Neutrophil (primary cell): ENCODE results near the gene CERS1.

Source experiments
- H3K27ac ChIP-seq: fragments of 200-600 bp; sonication (generic); 2 replicates; pipeline ENCODE4 v1.5.1; 2016; ENCODE audit warnings: mild to moderate bottlenecking, moderate library complexity
- H3K27me3 ChIP-seq: fragments of 200-600 bp; sonication (generic); 2 replicates; pipeline ENCODE4 v1.6.0; 2016; ENCODE audit warnings: mild to moderate bottlenecking
- H3K36me3 ChIP-seq: fragments of 200-600 bp; sonication (generic); 2 replicates; pipeline ENCODE4 v1.5.1; 2017
- H3K4me1 ChIP-seq, 2 experiments: fragments of 200-600 bp in 1 of 2; sonication (generic) in 1 of 2; 1 replicate in 1 of 2; 2 replicates in 1 of 2; pipeline versions ENCODE4 v1.5.1 to v1.6.1; 2013 to 2016; ENCODE audit warnings: low read depth in 1 of 2, low read length in 1 of 2, mild to moderate bottlenecking in 1 of 2, moderate library complexity in 1 of 2; ENCODE audit not compliant: control insufficient read depth in 1 of 2, insufficient read depth in 1 of 2
- H3K4me3 ChIP-seq, 2 experiments: fragments of 200-600 bp in 1 of 2; sonication (generic) in 1 of 2; 1 replicate in 1 of 2; 2 replicates in 1 of 2; pipeline ENCODE4 v1.5.1; 2013 to 2016; ENCODE audit warnings: low read depth in 1 of 2, low read length in 1 of 2, mild to moderate bottlenecking in 1 of 2, moderate library complexity in 1 of 2
- H3K9me3 ChIP-seq: fragments of 200-600 bp; sonication (generic); 2 replicates; pipeline ENCODE4 v1.5.1; 2016
- CTCF ChIP-seq: fragments of 200-600 bp; sonication (generic); IDR thresholded peaks from 2 replicates; pipeline ENCODE4 v1.5.1; 2016; ENCODE audit warnings: antibody characterized with exemption

The CERS1 gene

GRCh38 chr19:18879579-18880373 is 16.2 kb downstream of the CERS1 start:
- H3K27ac ChIP-seq, result no peak overlapping the region
- H3K9me3 ChIP-seq, result no peaks in the 10 kb centered on the region
- no peak overlapping the region for H3K4me3 ChIP-seq
- H3K36me3 ChIP-seq, result no peaks in the 10 kb centered on the region
- no peaks in the 10 kb centered on the region for H3K4me1 ChIP-seq
- no peak for TF ChIP-seq CTCF
- no peaks in the 10 kb centered on the region for H3K27me3 ChIP-seq

- no peak overlapping the region for H3K27ac ChIP-seq
- no peaks in the 10 kb centered on the region for H3K27me3 ChIP-seq
- no peaks in the 10 kb centered on the region for H3K36me3 ChIP-seq
- no peak overlapping the region for H3K4me3 ChIP-seq
- H3K9me3 ChIP-seq, result no peaks in the 10 kb centered on the region
- H3K4me1 ChIP-seq, result no peaks in the 10 kb centered on the region
- TF ChIP-seq CTCF, result no peak
Measured at GRCh38 chr19:18878858-18879578, 16.9 kb downstream of the CERS1 start.

- H3K4me3 ChIP-seq, result no peak overlapping the region
- H3K27ac ChIP-seq, result no peak overlapping the region
- no peaks in the 10 kb centered on the region for H3K4me1 ChIP-seq
- no peaks in the 10 kb centered on the region for H3K9me3 ChIP-seq
- H3K36me3 ChIP-seq, result no peaks in the 10 kb centered on the region
- no peak for TF ChIP-seq CTCF
- H3K27me3 ChIP-seq, result no peaks in the 10 kb centered on the region
Measured at GRCh38 chr19:18878058-18878797, 17.7 kb downstream of the CERS1 start.

GRCh38 chr19:18876865-18877264 is 19.1 kb downstream of the CERS1 start:
- no peak overlapping the region for H3K27ac ChIP-seq
- H3K27me3 ChIP-seq, result no peaks in the 10 kb centered on the region
- H3K9me3 ChIP-seq, result no peaks in the 10 kb centered on the region
- no peaks in the 10 kb centered on the region for H3K36me3 ChIP-seq
- H3K4me3 ChIP-seq, result no peak overlapping the region
- no peak for TF ChIP-seq CTCF
- H3K4me1 ChIP-seq, result no peaks in the 10 kb centered on the region

GRCh38 chr19:18875726-18876125 is 20.2 kb downstream of the CERS1 start:
- Histone ChIP-seq H3K27ac (no peak overlapping the region), H3K4me3 (no peak overlapping the region), H3K36me3 (no peaks in the 10 kb centered on the region), H3K9me3 (no peaks in the 10 kb centered on the region), H3K4me1 (no peaks in the 10 kb centered on the region), H3K27me3 (peaks cover 8% of the 10 kb centered on the region)
- TF ChIP-seq CTCF, result no peak
